ENCODE data around the gene CLSTN1. TPM values are rescaled to one million over a fixed set of nuclear protein-coding genes. Genes with fewer than 3 reads are reported as not detected.

The CLSTN1 gene
- total RNA-seq, 1 experiment from 2014 or later = 100 TPM

GRCh38 chr1:9861360-9861759 lies 37.6 kb upstream of the CLSTN1 start:
- no peak overlapping the region for H3K9ac ChIP-seq (ENCODE audit: extremely low read depth, insufficient read length, low read length)
- Mint-ChIP-seq H3K36me3 (ENCODE audit: insufficient read depth in 1 of 3, low read depth in 3 of 3) (peaks cover 7 to 15% (median 11%) of the 10 kb centered on the region in 3 experiments), H3K4me1 (peaks cover 18 to 20% of the 10 kb centered on the region in 2 experiments), H3K27ac (no peak overlapping the region), H3K9me3 (no peaks in the 10 kb centered on the region), H3K4me3 (no peak overlapping the region), H3K27me3 (ENCODE audit: low read depth) (no peaks in the 10 kb centered on the region)
- H4K91ac ChIP-seq (ENCODE audit: insufficient read length, low read depth, low read length) = no peak overlapping the region
- no peak overlapping the region for H2AK5ac ChIP-seq (ENCODE audit: insufficient read length, low read length)
- no peak overlapping the region for H2BK12ac ChIP-seq (ENCODE audit: insufficient read length, low read depth, low read length)
- peaks cover 4% of the 10 kb centered on the region for H3K4me1 ChIP-seq (ENCODE audit: insufficient read depth, low read length)
- no peak overlapping the region for H2BK5ac ChIP-seq (ENCODE audit: insufficient read length, low read length)
- no peak overlapping the region for H3K4me2 ChIP-seq (ENCODE audit: insufficient read depth, insufficient read length, low read length)
- no peak overlapping the region for H2BK15ac ChIP-seq (ENCODE audit: low read depth, low read length)
- no peaks in the 10 kb centered on the region for H3K79me2 ChIP-seq (ENCODE audit: insufficient read depth, low read length)
- H3K27ac ChIP-seq (ENCODE audit: insufficient read length, low read depth, low read length) = no peak overlapping the region
- H3K23ac ChIP-seq (ENCODE audit: insufficient read length, low read depth, low read length) = no peak overlapping the region
- H3K27me3 ChIP-seq (ENCODE audit: insufficient read depth, low read length) = no peaks in the 10 kb centered on the region
- peak; percentile 59 for DNase-seq
- no peak overlapping the region for H2BK120ac ChIP-seq (ENCODE audit: low read depth, low read length, poor library complexity, severe bottlenecking)
- no peak overlapping the region for H3K4ac ChIP-seq (ENCODE audit: low read depth, low read length)
- H3K9me3 ChIP-seq (ENCODE audit: control insufficient read depth, low read depth, low read length) = no peaks in the 10 kb centered on the region
- H3T11ph ChIP-seq (ENCODE audit: low read length) = no peak overlapping the region
- H2BK20ac ChIP-seq (ENCODE audit: low read depth, low read length, poor library complexity, severe bottlenecking) = no peak overlapping the region
- no peak overlapping the region for H4K5ac ChIP-seq (ENCODE audit: insufficient read length, low read depth, low read length)
- no peak overlapping the region for H4K8ac ChIP-seq (replicated peaks; ENCODE audit: insufficient read length, low read depth, low read length)
- no peaks in the 10 kb centered on the region for H4K20me1 ChIP-seq (ENCODE audit: control insufficient read depth, insufficient read depth, insufficient read length)
- TF ChIP-seq CTCF (conservative IDR thresholded peaks at IDR 0.05) = peak; percentile 44
- H3K23me2 ChIP-seq (ENCODE audit: insufficient read length, low read depth, low read length, poor library complexity, severe bottlenecking) = no peaks in the 10 kb centered on the region
- no CpG with 5 or more reads among the region's 8 CpGs for WGBS (ENCODE audit: extremely low coverage, insufficient read length, low lambda C conversion rate)
- H3K56ac ChIP-seq (ENCODE audit: insufficient read length, low read depth, low read length) = no peak overlapping the region
- H2AFZ ChIP-seq (ENCODE audit: low read length) = no peak overlapping the region
- no peak overlapping the region for H3K18ac ChIP-seq (ENCODE audit: insufficient read length, low read depth, low read length)
- H3K79me1 ChIP-seq (ENCODE audit: insufficient read depth, low read depth, low read length, poor library complexity, severe bottlenecking) = no peaks in the 10 kb centered on the region
- no peak overlapping the region for H3K14ac ChIP-seq (ENCODE audit: insufficient read depth, low read length)
